ENCODE measurements around the gene PCARE. TPM values are rescaled to one million over a fixed set of nuclear protein-coding genes. Genes with fewer than 3 reads are reported as not detected.

PCARE gene
- total RNA-seq, 4 donors from 2014 or later: 0.03 to 1.3 (median 0.36) TPM; not detected in 1

GRCh38 chr2:29084554-29084953, 10.2 kb upstream of the PCARE start:
- TF ChIP-seq POLR2A (IDR thresholded peaks at IDR 0.05) (no peak), CTCF (IDR thresholded peaks at IDR 0.05 in 4 of 5, conservative IDR thresholded peaks at IDR 0.05 in 1 of 5) (no peak)
- in situ Hi-C loops (cut with MboI; ENCODE audit: low sequenced_read_pairs in 4 of 4): no loop called here

GRCh38 chr2:29082804-29083495, 8.6 kb upstream of the PCARE start:
- no peak for TF ChIP-seq CTCF (IDR thresholded peaks at IDR 0.05 in 4 of 5, conservative IDR thresholded peaks at IDR 0.05 in 1 of 5)
- TF ChIP-seq POLR2A (IDR thresholded peaks at IDR 0.05): no peak
- intact Hi-C loops (cut with DNase I; ENCODE audit: low total_unique reads): no loop called here

More at GRCh38 chr2:29084554-29084953, 10.2 kb upstream of the PCARE start:
- intact Hi-C loops (cut with DNase I; ENCODE audit: low total_unique reads): no loop called here
- Histone ChIP-seq H3K4me3 (no peak overlapping the region), H3K27me3 (no peaks in the 10 kb centered on the region), H3K4me1 (no peaks in the 10 kb centered on the region), H3K9me3 (peaks cover 0 to 9% (median 0%) of the 10 kb centered on the region in 3 donors), H3K27ac (no peak overlapping the region), H3K36me3 (no peaks in the 10 kb centered on the region)
- ATAC-seq (no peak), DNase-seq (no peak)

GRCh38 chr2:29080886-29081743, 6.8 kb upstream of the PCARE start:
- ATAC-seq (peak in 1 of 2 donors; percentile 51), DNase-seq (no peak)
- intact Hi-C loops (cut with DNase I; ENCODE audit: low total_unique reads) (no loop called here), in situ Hi-C loops (cut with MboI; ENCODE audit: low sequenced_read_pairs in 4 of 4) (no loop called here)
- TF ChIP-seq POLR2A (IDR thresholded peaks at IDR 0.05) (no peak), CTCF (IDR thresholded peaks at IDR 0.05 in 4 of 5, conservative IDR thresholded peaks at IDR 0.05 in 1 of 5) (no peak)
- no peaks in the 10 kb centered on the region for H3K4me1 ChIP-seq
- H3K36me3 ChIP-seq: no peaks in the 10 kb centered on the region
- H3K27ac ChIP-seq: no peak overlapping the region
- H3K9me3 ChIP-seq: peaks cover 0 to 9% (median 0%) of the 10 kb centered on the region in 3 donors
- H3K4me3 ChIP-seq: no peak overlapping the region
- no peaks in the 10 kb centered on the region for H3K27me3 ChIP-seq

More at GRCh38 chr2:29082804-29083495, 8.6 kb upstream of the PCARE start:
- Histone ChIP-seq H3K9me3 (peaks cover 0 to 9% (median 0%) of the 10 kb centered on the region in 3 donors), H3K27ac (no peak overlapping the region), H3K36me3 (no peaks in the 10 kb centered on the region), H3K4me1 (no peaks in the 10 kb centered on the region), H3K4me3 (no peak overlapping the region), H3K27me3 (no peaks in the 10 kb centered on the region)
- in situ Hi-C loops (cut with MboI; ENCODE audit: low sequenced_read_pairs in 4 of 4): no loop called here
- no peak for ATAC-seq
- DNase-seq: no peak

- no peak for DNase-seq
- no peak overlapping the region for H3K4me3 ChIP-seq
- H3K27me3 ChIP-seq: no peaks in the 10 kb centered on the region
- H3K36me3 ChIP-seq: no peaks in the 10 kb centered on the region
- no peak for ATAC-seq
- H3K4me1 ChIP-seq: no peaks in the 10 kb centered on the region
- in situ Hi-C loops (cut with MboI; ENCODE audit: low sequenced_read_pairs in 4 of 4): no loop called here
- peaks cover 0 to 9% (median 0%) of the 10 kb centered on the region in 3 donors for H3K9me3 ChIP-seq
- TF ChIP-seq CTCF (IDR thresholded peaks at IDR 0.05 in 4 of 5, conservative IDR thresholded peaks at IDR 0.05 in 1 of 5) (no peak), POLR2A (IDR thresholded peaks at IDR 0.05) (no peak)
- intact Hi-C loops (cut with DNase I; ENCODE audit: low total_unique reads): no loop called here
- H3K27ac ChIP-seq: no peak overlapping the region
Measured at GRCh38 chr2:29079887-29080286, 5.6 kb upstream of the PCARE start.

All from gastrocnemius medialis (tissue), 4 donors.